GM13977 (cell line): ENCODE measurements around the gene ANKH.

ENCODE experiments used
- DNase-seq: peaks from one replicate; pipeline ENCODE4 v3.0.0; 2012; ENCODE audit warnings: low spot score
- CTCF ChIP-seq: IDR thresholded peaks from 2 replicates; pipeline ENCODE4 v1.5.1; 2012; ENCODE audit warnings: mild to moderate bottlenecking, control low read depth; ENCODE audit not compliant: insufficient read depth; ENCODE audit errors: extremely low read depth, missing control alignments
- in situ Hi-C: fragments of 300-500 bp; cut with MboI; formaldehyde crosslinking; loops from one replicate; pipeline ENCODE4 v1.12.0; 2022; ENCODE audit warnings: low sequenced_read_pairs, low pct_unique_long_range_greater_than_20kb, mixed read lengths, inconsistent platforms; ENCODE audit not compliant: unreplicated experiment

The ANKH gene

GRCh38 chr5:14727428-14727865 lies 144.1 kb downstream of the ANKH start:
- in situ Hi-C loops, result loop anchor here (10.0 kb wide), 1 partner anchor 277 kb away; no protein-coding TSS in a partner anchor
- TF ChIP-seq CTCF, result peak; percentile 84
- DNase-seq, result peak; percentile 78

- no peak for TF ChIP-seq CTCF
- no peak for DNase-seq
- in situ Hi-C loops, result loop anchor here (10.0 kb wide), 1 partner anchor 279 kb away; no protein-coding TSS in a partner anchor
These were observed 145.3 kb downstream of the ANKH start for GRCh38 chr5:14726066-14726838.

- in situ Hi-C loops, result loop anchor here (10.0 kb wide), 1 partner anchor 280 kb away; no protein-coding TSS in a partner anchor
- TF ChIP-seq CTCF, result no peak
- DNase-seq, result no peak
These were observed 146.9 kb downstream of the ANKH start for GRCh38 chr5:14724633-14725032.

GRCh38 chr5:14723701-14724132 lies 147.9 kb downstream of the ANKH start:
- in situ Hi-C loops, result loop anchor here (10.0 kb wide), 1 partner anchor 281 kb away; no protein-coding TSS in a partner anchor
- peak; percentile 53 for DNase-seq
- TF ChIP-seq CTCF, result no peak

- no peak for TF ChIP-seq CTCF
- in situ Hi-C loops, result loop anchor here (10.0 kb wide), 1 partner anchor 282 kb away; no protein-coding TSS in a partner anchor
- no peak for DNase-seq
These were observed 148.7 kb downstream of the ANKH start for GRCh38 chr5:14722923-14723322.

GRCh38 chr5:14721990-14722656 lies 149.5 kb downstream of the ANKH start:
- in situ Hi-C loops, result loop anchor here (10.0 kb wide), 1 partner anchor 283 kb away; no protein-coding TSS in a partner anchor
- no peak for DNase-seq
- TF ChIP-seq CTCF, result no peak
